PC-9 (cell line): Measurements from ENCODE around the gene LYSMD2.

ENCODE experiments used
- EZH2 ChIP-seq: fragments of 200-600 bp; sonication (generic); IDR thresholded peaks from 2 replicates; pipeline ENCODE4 v1.8.0; 2017; ENCODE audit warnings: antibody characterized with exemption, low read depth
- TF ChIP-seq, protein P1 (sequence below): fragments of 200-600 bp; sonication (generic); conservative IDR thresholded peaks from 2 replicates; pipeline ENCODE4 v1.6.1; 2017; ENCODE audit warnings: mixed run types, antibody characterized with exemption, mild to moderate bottlenecking, moderate library complexity

- TF ChIP-seq, protein P1, sequence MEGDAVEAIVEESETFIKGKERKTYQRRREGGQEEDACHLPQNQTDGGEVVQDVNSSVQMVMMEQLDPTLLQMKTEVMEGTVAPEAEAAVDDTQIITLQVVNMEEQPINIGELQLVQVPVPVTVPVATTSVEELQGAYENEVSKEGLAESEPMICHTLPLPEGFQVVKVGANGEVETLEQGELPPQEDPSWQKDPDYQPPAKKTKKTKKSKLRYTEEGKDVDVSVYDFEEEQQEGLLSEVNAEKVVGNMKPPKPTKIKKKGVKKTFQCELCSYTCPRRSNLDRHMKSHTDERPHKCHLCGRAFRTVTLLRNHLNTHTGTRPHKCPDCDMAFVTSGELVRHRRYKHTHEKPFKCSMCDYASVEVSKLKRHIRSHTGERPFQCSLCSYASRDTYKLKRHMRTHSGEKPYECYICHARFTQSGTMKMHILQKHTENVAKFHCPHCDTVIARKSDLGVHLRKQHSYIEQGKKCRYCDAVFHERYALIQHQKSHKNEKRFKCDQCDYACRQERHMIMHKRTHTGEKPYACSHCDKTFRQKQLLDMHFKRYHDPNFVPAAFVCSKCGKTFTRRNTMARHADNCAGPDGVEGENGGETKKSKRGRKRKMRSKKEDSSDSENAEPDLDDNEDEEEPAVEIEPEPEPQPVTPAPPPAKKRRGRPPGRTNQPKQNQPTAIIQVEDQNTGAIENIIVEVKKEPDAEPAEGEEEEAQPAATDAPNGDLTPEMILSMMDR = no peak
- TF ChIP-seq EZH2 = no peak
Measured at GRCh38 chr15:51692154-51692553, 45.3 kb downstream of the LYSMD2 start.
